Measurements from ENCODE around the gene CACYBP. TPM values are rescaled to one million over a fixed set of nuclear protein-coding genes. Genes with fewer than 3 reads are reported as not detected.

CACYBP gene
- total RNA-seq, 1 donor from 2014 or later = 95.0 TPM

- Mint-ChIP-seq H3K9me3 (ENCODE audit: unreplicated experiment) (no peaks in the 10 kb centered on the region), H3K4me3 (ENCODE audit: unreplicated experiment) (no peak overlapping the region), H3K36me3 (ENCODE audit: low read depth, unreplicated experiment) (peaks cover 5% of the 10 kb centered on the region), H3K27me3 (ENCODE audit: low read depth, unreplicated experiment) (no peaks in the 10 kb centered on the region), H3K27ac (ENCODE audit: unreplicated experiment) (peak overlapping the region; percentile 14), H3K4me1 (ENCODE audit: low read depth, unreplicated experiment) (peaks cover 9% of the 10 kb centered on the region)
- no peaks in the 10 kb centered on the region for H4K20me1 ChIP-seq (ENCODE audit: insufficient read depth, low read length)
- peaks cover 19% of the 10 kb centered on the region for H3K4me1 ChIP-seq (ENCODE audit: insufficient read depth, low read length)
- no peaks in the 10 kb centered on the region for H3K27me3 ChIP-seq (ENCODE audit: insufficient read depth, low read length)
- H3K9me3 ChIP-seq (ENCODE audit: insufficient read depth, low read depth, low read length) = no peaks in the 10 kb centered on the region
- peaks cover 41% of the 10 kb centered on the region for H3K36me3 ChIP-seq (ENCODE audit: insufficient read depth, low read length)
- FAIRE-seq = no peak
- peak overlapping the region; percentile 75 for H3K27ac ChIP-seq (ENCODE audit: low read depth, low read length)
- H3K4me2 ChIP-seq (ENCODE audit: low read length) = peak overlapping the region; percentile 72
- peak overlapping the region; percentile 61 for H3K9ac ChIP-seq (ENCODE audit: low read length)
- no peak overlapping the region for H2AFZ ChIP-seq (ENCODE audit: low read depth, low read length)
- DNase-seq (ENCODE audit: low read depth) = peak; percentile 87
- peaks cover 11% of the 10 kb centered on the region for H3K79me2 ChIP-seq (ENCODE audit: insufficient read depth, low read length)
- TF ChIP-seq, protein P1, sequence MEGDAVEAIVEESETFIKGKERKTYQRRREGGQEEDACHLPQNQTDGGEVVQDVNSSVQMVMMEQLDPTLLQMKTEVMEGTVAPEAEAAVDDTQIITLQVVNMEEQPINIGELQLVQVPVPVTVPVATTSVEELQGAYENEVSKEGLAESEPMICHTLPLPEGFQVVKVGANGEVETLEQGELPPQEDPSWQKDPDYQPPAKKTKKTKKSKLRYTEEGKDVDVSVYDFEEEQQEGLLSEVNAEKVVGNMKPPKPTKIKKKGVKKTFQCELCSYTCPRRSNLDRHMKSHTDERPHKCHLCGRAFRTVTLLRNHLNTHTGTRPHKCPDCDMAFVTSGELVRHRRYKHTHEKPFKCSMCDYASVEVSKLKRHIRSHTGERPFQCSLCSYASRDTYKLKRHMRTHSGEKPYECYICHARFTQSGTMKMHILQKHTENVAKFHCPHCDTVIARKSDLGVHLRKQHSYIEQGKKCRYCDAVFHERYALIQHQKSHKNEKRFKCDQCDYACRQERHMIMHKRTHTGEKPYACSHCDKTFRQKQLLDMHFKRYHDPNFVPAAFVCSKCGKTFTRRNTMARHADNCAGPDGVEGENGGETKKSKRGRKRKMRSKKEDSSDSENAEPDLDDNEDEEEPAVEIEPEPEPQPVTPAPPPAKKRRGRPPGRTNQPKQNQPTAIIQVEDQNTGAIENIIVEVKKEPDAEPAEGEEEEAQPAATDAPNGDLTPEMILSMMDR (IDR thresholded peaks at IDR 0.05; ENCODE audit: insufficient read depth, low read depth, low read length) = no peak
- no peak for TF ChIP-seq EZH2 (IDR thresholded peaks at IDR 0.05; ENCODE audit: insufficient read depth, low read length)
- H3K4me3 ChIP-seq (ENCODE audit: insufficient read depth, low read depth, low read length) = no peak overlapping the region
Measured at GRCh38 chr1:175015243-175015642, 15.5 kb downstream of the CACYBP start.

DNA sequence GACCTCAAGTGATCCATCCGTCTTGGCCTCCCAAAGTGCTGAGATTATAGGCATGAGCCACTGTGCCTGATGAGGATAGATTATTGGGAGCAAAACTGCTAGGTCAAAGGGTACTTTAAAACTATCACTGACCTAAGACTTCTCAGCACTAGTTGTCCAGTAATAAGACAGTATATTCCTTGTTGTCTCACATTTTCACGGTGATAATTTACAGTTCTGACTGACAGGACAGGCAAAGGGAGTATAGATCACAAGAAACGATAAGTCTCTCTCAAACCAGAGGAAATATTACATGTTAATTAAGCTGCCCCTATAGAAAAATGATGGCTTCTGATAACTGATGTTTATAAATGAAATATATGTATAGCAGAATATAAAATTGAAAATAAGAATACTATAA lies 19.8 kb downstream of the CACYBP start:
- no peak for FAIRE-seq

More for the DNA sequence above, 19.8 kb downstream of the CACYBP start:
- no peak overlapping the region for H3K4me3 Mint-ChIP-seq (ENCODE audit: unreplicated experiment)
- Histone ChIP-seq H4K20me1 (ENCODE audit: insufficient read depth, low read length) (no peaks in the 10 kb centered on the region), H3K36me3 (ENCODE audit: insufficient read depth, low read length) (peaks cover 11% of the 10 kb centered on the region), H3K27ac (ENCODE audit: low read depth, low read length) (no peak overlapping the region), H3K9me3 (ENCODE audit: insufficient read depth, low read depth, low read length) (no peaks in the 10 kb centered on the region), H3K9ac (ENCODE audit: low read length) (no peak overlapping the region), H3K4me3 (ENCODE audit: insufficient read depth, low read depth, low read length) (no peak overlapping the region), H3K4me1 (ENCODE audit: insufficient read depth, low read length) (peaks cover 21% of the 10 kb centered on the region), H3K27me3 (ENCODE audit: insufficient read depth, low read length) (no peaks in the 10 kb centered on the region), H2AFZ (ENCODE audit: low read depth, low read length) (no peak overlapping the region), H3K79me2 (ENCODE audit: insufficient read depth, low read length) (peaks cover 37% of the 10 kb centered on the region), H3K4me2 (ENCODE audit: low read length) (no peak overlapping the region)
- H3K4me1 Mint-ChIP-seq (ENCODE audit: low read depth, unreplicated experiment) = peaks cover 17% of the 10 kb centered on the region
- H3K27ac Mint-ChIP-seq (ENCODE audit: unreplicated experiment) = no peak overlapping the region
- H3K27me3 Mint-ChIP-seq (ENCODE audit: low read depth, unreplicated experiment) = no peaks in the 10 kb centered on the region
- no peak for DNase-seq (ENCODE audit: low read depth)
- peaks cover under 1% of the 10 kb centered on the region for H3K9me3 Mint-ChIP-seq (ENCODE audit: unreplicated experiment)
- TF ChIP-seq, protein P1 (IDR thresholded peaks at IDR 0.05; ENCODE audit: insufficient read depth, low read depth, low read length) = no peak
- no peak for TF ChIP-seq EZH2 (IDR thresholded peaks at IDR 0.05; ENCODE audit: insufficient read depth, low read length)
- peaks cover 2% of the 10 kb centered on the region for H3K36me3 Mint-ChIP-seq (ENCODE audit: low read depth, unreplicated experiment)

Measured in astrocyte (in vitro differentiated cells and primary cell).